ENCODE results near the gene BUD23. TPM values are rescaled to one million over a fixed set of nuclear protein-coding genes. Genes with fewer than 3 reads are reported as not detected.
A peak's percentile ranks its signal among the peaks of the same experiment; 100 is the strongest.

The BUD23 gene
- total RNA-seq, 1 experiment from 2014 or later = 124 TPM

- intact Hi-C loops (cut with micrococcal nuclease) = loop anchor here (2.0 kb wide), 2 partner anchors 14 to 22 kb away; partner anchors contain the start of genes BUD23, DNAJC30 and STX1A
- TSS peak; percentile 5 for BruUV-seq (replicated peaks)
- Histone ChIP-seq H2AFZ (ENCODE audit: low read length) (no peak overlapping the region), H3K36me3 (ENCODE audit: low read depth, low read length) (peaks cover 56% of the 10 kb centered on the region), H3K9me3 (ENCODE audit: low read length) (no peaks in the 10 kb centered on the region), H3K4me1 (ENCODE audit: insufficient read depth, low read length) (peaks cover 46% of the 10 kb centered on the region), H3K4me2 (ENCODE audit: low read length) (peak overlapping the region; percentile 71), H3K27ac (ENCODE audit: low read length) (peak overlapping the region; percentile 100), H4K20me1 (ENCODE audit: low read length) (peaks cover 16% of the 10 kb centered on the region), H3K9me2 (replicated peaks; ENCODE audit: low read length) (no peaks in the 10 kb centered on the region), H3K4me3 (ENCODE audit: low read length) (peak overlapping the region; percentile 24; the same call in 1 of the 2 replicates), H3K79me2 (ENCODE audit: low read length) (peaks cover 31% of the 10 kb centered on the region), H3F3A (ENCODE audit: low read length, unreplicated experiment) (peaks cover 14% of the 10 kb centered on the region), H3K27me3 (ENCODE audit: low read length) (no peaks in the 10 kb centered on the region), H3K9ac (ENCODE audit: low read length) (peak overlapping the region; percentile 95)
- DNase-seq (peak; percentile 97), ATAC-seq (peak; percentile 52)
- TF ChIP-seq EZH2phosphoT487 (IDR thresholded peaks at IDR 0.05; ENCODE audit: borderline replicate concordance, low read length) (no peak), CTCF (conservative IDR thresholded peaks at IDR 0.05; ENCODE audit: low read depth, low read length) (no peak), EZH2 (IDR thresholded peaks at IDR 0.05; ENCODE audit: low read length, unreplicated experiment) (no peak)
- POLR2A ChIA-PET (ENCODE audit: unreplicated experiment) = interaction anchor here (0.5 to 3.3 kb wide), 4 partner anchors 11 to 15 kb away, joined by 4 to 90 read pairs (median 24); partner anchors contain the start of gene STX1A
- CTCF ChIA-PET = interaction anchor here (0.6 to 1.0 kb wide), 6 partner anchors 14 to 137 kb away, joined by 3 to 7 read pairs (median 4); partner anchors contain the start of gene METTL27
Measured at GRCh38 chr7:73704640-73705550, 21.5 kb downstream of the BUD23 start.

- Histone ChIP-seq H3K27ac (ENCODE audit: low read length) (peak overlapping the region; percentile 100), H3K4me2 (ENCODE audit: low read length) (peak overlapping the region; percentile 71), H2AFZ (ENCODE audit: low read length) (no peak overlapping the region), H3K4me1 (ENCODE audit: insufficient read depth, low read length) (peaks cover 46% of the 10 kb centered on the region), H3K9me3 (ENCODE audit: low read length) (no peaks in the 10 kb centered on the region), H3K9me2 (replicated peaks; ENCODE audit: low read length) (no peaks in the 10 kb centered on the region), H4K20me1 (ENCODE audit: low read length) (peaks cover 16% of the 10 kb centered on the region), H3K27me3 (ENCODE audit: low read length) (no peaks in the 10 kb centered on the region), H3K79me2 (ENCODE audit: low read length) (peaks cover 37% of the 10 kb centered on the region), H3F3A (ENCODE audit: low read length, unreplicated experiment) (peaks cover 14% of the 10 kb centered on the region), H3K36me3 (ENCODE audit: low read depth, low read length) (peaks cover 52% of the 10 kb centered on the region), H3K9ac (ENCODE audit: low read length) (peak overlapping the region; percentile 95), H3K4me3 (ENCODE audit: low read length) (peak overlapping the region; percentile 24; the same call in 1 of the 2 replicates)
- TF ChIP-seq EZH2 (IDR thresholded peaks at IDR 0.05; ENCODE audit: low read length, unreplicated experiment) = no peak
- ChIA-PET CTCF (interaction anchor here (0.6 to 1.8 kb wide), 4 partner anchors 15 to 137 kb away, joined by 4 to 7 read pairs (median 5); partner anchors contain the start of gene METTL27), POLR2A (ENCODE audit: unreplicated experiment) (interaction anchor here (2.8 to 3.3 kb wide), 2 partner anchors 10 to 14 kb away, joined by 44 to 90 read pairs; partner anchors contain the start of gene STX1A)
- no TSS peak for BruUV-seq (replicated peaks)
- peak; percentile 8 for ATAC-seq
- DNase-seq = peak; percentile 62
- intact Hi-C loops (cut with micrococcal nuclease) = loop anchor here (2.0 kb wide), 2 partner anchors 13 to 23 kb away; partner anchors contain the start of genes BUD23, DNAJC30 and STX1A
Measured at GRCh38 chr7:73705551-73705920, 22.1 kb downstream of the BUD23 start.

Measured in PC-3 (cell line).